Testis (tissue), 2 donors: ENCODE data around the gene PITPNM3.

ENCODE experiments used
- CTCF ChIP-seq, 3 experiments: fragments of 450-650 bp in 2 of 3; fragments of 200-600 bp in 1 of 3; sonication (generic) in 1 of 3; IDR thresholded peaks; one replicate each; pipeline ENCODE4 v1.5.1; 2016 to 2019; ENCODE audit warnings: antibody characterized with exemption in 3 of 3, mild to moderate bottlenecking in 2 of 3, moderate library complexity in 1 of 3
- POLR2A ChIP-seq: fragments of 450-650 bp; IDR thresholded peaks from one replicate; pipeline ENCODE4 v1.6.1; 2017; ENCODE audit warnings: antibody characterized with exemption, mild to moderate bottlenecking, moderate library complexity

DNA sequence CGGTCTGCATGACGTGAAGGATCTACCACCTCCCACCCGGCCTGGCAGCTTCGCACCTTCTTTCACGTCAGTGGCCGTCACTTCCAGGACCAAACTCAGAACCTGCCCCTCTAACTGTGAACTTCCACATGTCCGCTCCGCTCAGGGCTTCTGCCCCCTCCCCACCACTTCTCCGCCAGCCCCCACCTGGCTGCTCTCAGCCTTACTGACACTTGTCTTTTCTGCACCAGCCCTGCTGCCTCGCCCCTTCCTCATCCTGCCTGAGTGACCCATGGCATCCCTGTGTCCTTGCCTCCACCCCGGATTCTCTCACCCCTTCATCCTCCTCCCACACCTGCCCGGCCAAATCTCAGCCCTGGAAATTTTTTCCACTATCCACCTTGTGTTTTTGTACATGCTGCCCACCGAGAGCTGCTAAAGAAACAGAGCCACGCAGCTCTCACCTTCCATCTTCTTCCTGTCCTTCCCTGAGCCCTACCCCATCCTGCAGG is 97.8 kb downstream of the PITPNM3 start:
- TF ChIP-seq CTCF (IDR thresholded peaks at IDR 0.05) (no peak), POLR2A (no peak)
